PC-9 (cell line): ENCODE results near the gene PTPRD. TPM values are rescaled to one million over a fixed set of nuclear protein-coding genes. Genes with fewer than 3 reads are reported as not detected.

Source experiments
- BruUV-seq: library from RNA; stranded (reverse); fragments of 400-500 nt; replicated peaks from 2 replicates; lab custom pipeline; 2021; lab: Mats Ljungman, UMichigan
- CTCF ChIA-PET: fragments of 300-600 bp; sonication (Branson Sonifier 250); formaldehyde crosslinking; loops from one replicate; lab custom pipeline; 2022; ENCODE audit warnings: antibody characterized with exemption; lab: Charles Lee
- POLR2A ChIA-PET: fragments of 300-600 bp; sonication (Branson Sonifier 250); formaldehyde crosslinking; loops from one replicate; lab custom pipeline; 2022; ENCODE audit warnings: antibody characterized with exemption; ENCODE audit not compliant: unreplicated experiment; lab: Charles Lee
- DNase-seq, 2 experiments: peaks; one replicate each; pipeline versions ENCODE4 v3.0.0 to v3.0.0-alpha.2; 2015 to 2022; ENCODE audit warnings: mixed read lengths in 1 of 2
- H2AFZ ChIP-seq: fragments of 200-600 bp; sonication (generic); 2 replicates; pipeline ENCODE4 v1.8.1; 2017; ENCODE audit warnings: antibody characterized with exemption
- H3F3A ChIP-seq: fragments of 200-600 bp; sonication (generic); 2 replicates; pipeline ENCODE4 v1.8.1; 2017; ENCODE audit warnings: antibody characterized with exemption, mild to moderate bottlenecking, low read depth; ENCODE audit not compliant: insufficient read depth
- H3K27ac ChIP-seq: fragments of 200-600 bp; sonication (generic); 2 replicates; pipeline ENCODE4 v1.6.1; 2016; ENCODE audit warnings: mixed run types
- H3K27me3 ChIP-seq: fragments of 200-600 bp; sonication (generic); 2 replicates; pipeline ENCODE4 v1.6.1; 2016; ENCODE audit warnings: low read depth, mixed run types; ENCODE audit not compliant: insufficient read depth
- H3K36me3 ChIP-seq: fragments of 200-600 bp; sonication (generic); 2 replicates; pipeline ENCODE4 v1.6.1; 2016; ENCODE audit warnings: low read depth, mixed run types
- H3K4me1 ChIP-seq: fragments of 200-600 bp; sonication (generic); replicated peaks from 2 replicates; pipeline ENCODE4 v1.6.1; 2016; ENCODE audit warnings: mixed run types; ENCODE audit not compliant: insufficient read depth
- H3K4me2 ChIP-seq: fragments of 200-600 bp; sonication (generic); 2 replicates; pipeline ENCODE4 v1.6.1; 2017; ENCODE audit warnings: mixed run types
- H3K4me3 ChIP-seq: fragments of 200-600 bp; sonication (generic); 2 replicates; pipeline ENCODE4 v1.6.1; 2016; ENCODE audit warnings: mixed run types
- H3K79me2 ChIP-seq: fragments of 200-600 bp; sonication (generic); 2 replicates; pipeline ENCODE4 v1.6.1; 2017; ENCODE audit warnings: low read depth, mixed run types
- H3K9me2 ChIP-seq: fragments of 200-600 bp; sonication (generic); 2 replicates; pipeline ENCODE4 v1.8.1; 2017; ENCODE audit warnings: mild to moderate bottlenecking; ENCODE audit not compliant: insufficient read depth
- H3K9me3 ChIP-seq: fragments of 200-600 bp; sonication (generic); 2 replicates; pipeline ENCODE4 v1.8.1; 2016; ENCODE audit warnings: low read depth; ENCODE audit not compliant: insufficient read depth
- H4K20me1 ChIP-seq: fragments of 200-600 bp; sonication (generic); 2 replicates; pipeline ENCODE4 v1.8.1; 2017; ENCODE audit not compliant: insufficient read depth
- EZH2 ChIP-seq: fragments of 200-600 bp; sonication (generic); IDR thresholded peaks from 2 replicates; pipeline ENCODE4 v1.8.0; 2017; ENCODE audit warnings: antibody characterized with exemption, low read depth
- intact Hi-C: fragments of 100-400 bp; cut with micrococcal nuclease; formaldehyde crosslinking; loops from one replicate; pipeline ENCODE4 v1.10.0; 2022; ENCODE audit not compliant: unreplicated experiment
- total RNA-seq: library from RNA; stranded (reverse); gene quantifications from 2 replicates; pipeline ENCODE4 v1.2.3, GENCODE V29; 2021
- TF ChIP-seq, protein P1 (sequence below): fragments of 200-600 bp; sonication (generic); conservative IDR thresholded peaks from 2 replicates; pipeline ENCODE4 v1.6.1; 2017; ENCODE audit warnings: mixed run types, antibody characterized with exemption, mild to moderate bottlenecking, moderate library complexity

The PTPRD gene
- total RNA-seq, 1 experiment from 2014 or later, result not detected

DNA sequence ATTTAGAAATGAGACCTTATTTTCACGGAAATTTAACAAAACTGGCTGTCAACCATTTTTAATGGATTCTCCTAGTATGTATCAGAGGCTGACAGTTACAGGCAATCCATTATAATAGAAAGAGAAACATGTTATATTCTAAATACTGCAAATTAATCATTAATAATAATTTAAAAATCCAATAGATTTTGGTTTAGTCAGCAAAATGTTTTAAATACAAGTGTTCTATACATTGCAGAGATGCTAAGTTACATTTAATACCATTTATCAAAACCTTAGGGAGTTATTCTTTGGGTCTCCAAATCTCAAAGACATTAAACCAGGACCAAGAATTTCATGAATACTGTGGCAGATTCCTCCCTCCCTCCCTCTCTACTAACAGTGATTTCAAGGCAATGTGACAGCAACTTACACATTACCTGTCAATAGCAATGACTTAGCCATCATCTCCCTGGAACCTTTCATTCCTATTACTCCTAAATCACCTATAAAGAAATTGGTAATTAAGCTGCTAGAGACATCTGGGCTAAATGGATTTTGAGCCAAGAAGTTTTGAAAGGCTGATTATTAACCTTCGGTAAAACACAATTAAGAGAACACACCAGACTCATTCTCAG is 2044.7 kb downstream of the PTPRD start:
- no peaks in the 10 kb centered on the region for H3K9me3 ChIP-seq
- intact Hi-C loops, result no loop called here
- POLR2A ChIA-PET, result no interaction called here
- no peaks in the 10 kb centered on the region for H3K79me2 ChIP-seq
- H4K20me1 ChIP-seq, result no peaks in the 10 kb centered on the region
- no peaks in the 10 kb centered on the region for H3K27me3 ChIP-seq
- no peak overlapping the region for H2AFZ ChIP-seq
- H3K9me2 ChIP-seq, result no peaks in the 10 kb centered on the region
- H3F3A ChIP-seq, result no peaks in the 10 kb centered on the region
- no peak overlapping the region for H3K4me2 ChIP-seq
- DNase-seq, result no peak
- TF ChIP-seq EZH2, result no peak
- TF ChIP-seq, protein P1, sequence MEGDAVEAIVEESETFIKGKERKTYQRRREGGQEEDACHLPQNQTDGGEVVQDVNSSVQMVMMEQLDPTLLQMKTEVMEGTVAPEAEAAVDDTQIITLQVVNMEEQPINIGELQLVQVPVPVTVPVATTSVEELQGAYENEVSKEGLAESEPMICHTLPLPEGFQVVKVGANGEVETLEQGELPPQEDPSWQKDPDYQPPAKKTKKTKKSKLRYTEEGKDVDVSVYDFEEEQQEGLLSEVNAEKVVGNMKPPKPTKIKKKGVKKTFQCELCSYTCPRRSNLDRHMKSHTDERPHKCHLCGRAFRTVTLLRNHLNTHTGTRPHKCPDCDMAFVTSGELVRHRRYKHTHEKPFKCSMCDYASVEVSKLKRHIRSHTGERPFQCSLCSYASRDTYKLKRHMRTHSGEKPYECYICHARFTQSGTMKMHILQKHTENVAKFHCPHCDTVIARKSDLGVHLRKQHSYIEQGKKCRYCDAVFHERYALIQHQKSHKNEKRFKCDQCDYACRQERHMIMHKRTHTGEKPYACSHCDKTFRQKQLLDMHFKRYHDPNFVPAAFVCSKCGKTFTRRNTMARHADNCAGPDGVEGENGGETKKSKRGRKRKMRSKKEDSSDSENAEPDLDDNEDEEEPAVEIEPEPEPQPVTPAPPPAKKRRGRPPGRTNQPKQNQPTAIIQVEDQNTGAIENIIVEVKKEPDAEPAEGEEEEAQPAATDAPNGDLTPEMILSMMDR, result no peak
- no peaks in the 10 kb centered on the region for H3K36me3 ChIP-seq
- no TSS peak for BruUV-seq
- no peaks in the 10 kb centered on the region for H3K4me1 ChIP-seq
- H3K4me3 ChIP-seq, result no peak overlapping the region
- CTCF ChIA-PET, result no interaction called here
- no peak overlapping the region for H3K27ac ChIP-seq

DNA sequence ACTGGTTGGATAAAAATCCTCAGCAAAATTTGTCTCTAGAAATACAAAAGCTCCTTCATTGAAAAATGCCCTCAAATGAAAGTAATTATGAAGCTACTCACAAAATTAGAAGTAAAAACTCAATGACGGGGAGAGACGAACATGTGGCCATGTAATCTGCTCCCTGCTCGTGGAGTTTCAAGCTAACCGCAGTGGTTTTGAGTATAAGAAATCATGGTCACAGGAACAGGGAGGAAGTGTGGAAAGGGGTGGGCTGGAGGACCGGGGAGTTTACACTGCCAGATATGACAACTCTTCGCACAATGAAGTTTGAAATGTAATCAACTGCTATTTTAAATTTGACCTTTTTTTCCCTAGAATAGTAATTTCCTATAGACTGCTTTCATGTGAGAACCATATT is 2047.8 kb downstream of the PTPRD start:
- Histone ChIP-seq H3K27me3 (no peaks in the 10 kb centered on the region), H3K79me2 (no peaks in the 10 kb centered on the region), H3K9me3 (no peaks in the 10 kb centered on the region), H3K27ac (no peak overlapping the region), H3K9me2 (no peaks in the 10 kb centered on the region), H3F3A (no peaks in the 10 kb centered on the region), H2AFZ (no peak overlapping the region), H3K36me3 (no peaks in the 10 kb centered on the region), H3K4me2 (no peak overlapping the region), H3K4me1 (no peaks in the 10 kb centered on the region), H4K20me1 (no peaks in the 10 kb centered on the region), H3K4me3 (no peak overlapping the region)
- DNase-seq, result no peak
- intact Hi-C loops, result no loop called here
- TF ChIP-seq EZH2, result no peak
- TF ChIP-seq, protein P1, result no peak
- ChIA-PET CTCF (no interaction called here), POLR2A (no interaction called here)
- BruUV-seq, result no TSS peak

DNA sequence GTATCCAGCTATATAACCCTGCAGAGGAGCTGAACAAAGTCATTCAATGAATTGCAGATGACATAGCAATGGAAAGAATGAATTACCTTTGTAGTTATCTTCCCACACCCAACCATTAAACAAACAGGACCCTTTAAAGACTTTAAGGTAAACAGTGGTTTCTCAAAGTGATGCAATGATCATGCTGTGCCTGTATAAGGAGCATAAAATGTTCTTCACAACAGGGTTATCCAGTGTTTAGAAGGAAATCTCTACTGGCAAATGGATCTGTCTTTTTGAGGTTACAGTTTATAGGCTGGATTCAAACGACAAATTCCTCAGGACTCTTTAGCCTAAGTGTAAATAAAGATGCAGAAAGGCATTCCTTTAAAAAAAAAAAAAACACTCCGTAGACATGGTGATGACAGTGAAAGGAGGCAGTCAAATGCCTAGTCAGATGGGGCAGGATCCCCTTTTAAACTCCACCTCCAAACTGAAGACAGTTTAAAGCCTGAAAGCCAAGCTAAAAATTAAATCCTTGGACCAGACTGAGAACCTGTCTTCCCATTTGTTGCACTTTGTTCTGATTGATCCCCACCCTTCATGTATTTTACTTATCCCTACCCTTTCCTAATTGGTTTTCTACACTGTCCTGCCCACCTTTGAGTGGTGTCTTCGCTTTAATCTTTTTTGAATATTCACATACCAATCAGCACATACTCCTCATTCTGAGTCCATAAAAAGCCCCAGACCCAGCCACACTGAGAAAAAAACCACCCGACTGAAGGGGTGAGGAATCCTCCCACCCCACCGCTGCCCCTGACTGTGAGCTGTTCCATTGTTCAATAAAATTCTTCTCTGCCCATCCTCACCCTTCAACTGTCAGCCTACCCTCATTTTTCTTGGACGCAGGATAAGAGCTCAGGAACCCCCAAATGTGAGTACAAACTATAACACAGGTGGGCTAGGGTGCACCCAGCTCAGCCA is 2052.0 kb downstream of the PTPRD start:
- intact Hi-C loops, result no loop called here
- no peak for DNase-seq
- H3K27me3 ChIP-seq, result no peaks in the 10 kb centered on the region
- H4K20me1 ChIP-seq, result no peaks in the 10 kb centered on the region
- H3K9me2 ChIP-seq, result no peaks in the 10 kb centered on the region
- no peaks in the 10 kb centered on the region for H3K79me2 ChIP-seq
- no TSS peak for BruUV-seq
- TF ChIP-seq EZH2, result no peak
- TF ChIP-seq, protein P1, result no peak
- no peaks in the 10 kb centered on the region for H3K9me3 ChIP-seq
- POLR2A ChIA-PET, result no interaction called here
- H3K4me2 ChIP-seq, result no peak overlapping the region
- H3K4me3 ChIP-seq, result no peak overlapping the region
- no peaks in the 10 kb centered on the region for H3K36me3 ChIP-seq
- no peaks in the 10 kb centered on the region for H3F3A ChIP-seq
- H3K27ac ChIP-seq, result no peak overlapping the region
- H2AFZ ChIP-seq, result no peak overlapping the region
- H3K4me1 ChIP-seq, result no peaks in the 10 kb centered on the region
- CTCF ChIA-PET, result no interaction called here
